CD14-positive monocyte (primary cell): Measurements from ENCODE around the gene ADAM8. TPM values are rescaled to one million over a fixed set of nuclear protein-coding genes. Genes with fewer than 3 reads are reported as not detected.

Experiments used
- DNase-seq, 3 donors: peaks; one replicate each; pipeline ENCODE4 v3.0.0-alpha.2; 2011 to 2022
- H2AFZ ChIP-seq: 2 replicates; pipeline ENCODE4 v1.6.0; 2012; ENCODE audit warnings: mild to moderate bottlenecking, low read depth, low read length, inconsistent platforms; ENCODE audit not compliant: insufficient read depth, poor library complexity, severe bottlenecking
- H3K27ac ChIP-seq, 2 donors: 1 replicate in 1 of 2; 2 replicates in 1 of 2; pipeline ENCODE4 v1.5.1; 2012 to 2013; ENCODE audit warnings: low read length in 2 of 2, control low read depth in 1 of 2, inconsistent platforms in 1 of 2, low read depth in 1 of 2, mild to moderate bottlenecking in 1 of 2
- H3K27me3 ChIP-seq, 2 donors: one replicate each; pipeline versions ENCODE4 v1.6.0 to v1.6.1; 2011 to 2013; ENCODE audit warnings: low read length in 2 of 2; ENCODE audit not compliant: control insufficient read depth in 2 of 2, insufficient read depth in 2 of 2
- H3K36me3 ChIP-seq, 2 donors: replicated peaks in 1 of 2; 1 replicate in 1 of 2; 2 replicates in 1 of 2; pipeline versions ENCODE4 v1.5.1 to v1.6.1; 2012 to 2013; ENCODE audit warnings: low read length in 2 of 2, control low read depth in 1 of 2, inconsistent platforms in 1 of 2, mild to moderate bottlenecking in 1 of 2; ENCODE audit not compliant: insufficient read depth in 2 of 2, control insufficient read depth in 1 of 2
- H3K4me1 ChIP-seq, 2 donors: 1 replicate in 1 of 2; 2 replicates in 1 of 2; pipeline versions ENCODE4 v1.5.1 to v1.6.1; 2012 to 2013; ENCODE audit warnings: low read length in 2 of 2, control low read depth in 1 of 2, inconsistent platforms in 1 of 2, mild to moderate bottlenecking in 1 of 2, moderate library complexity in 1 of 2; ENCODE audit not compliant: insufficient read depth in 2 of 2, control insufficient read depth in 1 of 2
- H3K4me2 ChIP-seq: replicated peaks from 2 replicates; pipeline ENCODE3; 2012; ENCODE audit warnings: low read length, moderate library complexity, mild to moderate bottlenecking; ENCODE audit not compliant: poor library complexity, severe bottlenecking; ENCODE audit errors: extremely low read depth
- H3K4me3 ChIP-seq, 3 experiments: fragments of 200-600 bp in 1 of 3; sonication (generic) in 1 of 3; replicated peaks in 1 of 3; 1 replicate in 2 of 3; 2 replicates in 1 of 3; pipeline ENCODE4 v1.5.1; 2011 to 2013; ENCODE audit warnings: low read length in 3 of 3, mild to moderate bottlenecking in 3 of 3, control low read depth in 2 of 3, low read depth in 2 of 3, inconsistent platforms in 1 of 3, moderate library complexity in 1 of 3
- H3K79me2 ChIP-seq: 2 replicates; pipeline ENCODE4 v1.6.0; 2012; ENCODE audit warnings: mild to moderate bottlenecking, control low read depth, inconsistent platforms, low read length, moderate library complexity; ENCODE audit not compliant: insufficient read depth
- H3K9ac ChIP-seq: 2 replicates; pipeline ENCODE4 v1.6.0; 2017; ENCODE audit warnings: low read length, mild to moderate bottlenecking; ENCODE audit not compliant: insufficient read depth, poor library complexity, severe bottlenecking
- H3K9me3 ChIP-seq, 2 donors: replicated peaks in 1 of 2; 1 replicate in 1 of 2; 2 replicates in 1 of 2; pipeline versions ENCODE4 v1.5.1 to v1.6.1; 2012 to 2013; ENCODE audit warnings: low read length in 2 of 2, control low read depth in 1 of 2; ENCODE audit not compliant: control insufficient read depth in 1 of 2, insufficient read depth in 1 of 2
- H4K20me1 ChIP-seq: 2 replicates; pipeline ENCODE4 v1.6.0; 2012; ENCODE audit warnings: mild to moderate bottlenecking, low read length, control low read depth, moderate library complexity; ENCODE audit not compliant: insufficient read depth
- H3K27ac Mint-ChIP-seq, 7 donors: one replicate each; pipeline ENCODE4 v1.8.0; 2020; ENCODE audit warnings: mild to moderate bottlenecking in 7 of 7, mixed read lengths in 7 of 7, moderate library complexity in 6 of 7, inconsistent platforms in 2 of 7
- H3K27me3 Mint-ChIP-seq, 3 donors: one replicate each; pipeline ENCODE4 v1.8.0; 2021 to 2022; ENCODE audit warnings: low read depth in 3 of 3, mild to moderate bottlenecking in 3 of 3, mixed read lengths in 3 of 3, moderate library complexity in 3 of 3, inconsistent platforms in 1 of 3
- H3K36me3 Mint-ChIP-seq, 2 donors: one replicate each; pipeline ENCODE4 v1.8.0; 2020; ENCODE audit warnings: mixed read lengths in 2 of 2, inconsistent platforms in 1 of 2, mild to moderate bottlenecking in 1 of 2
- H3K4me1 Mint-ChIP-seq: one replicate; pipeline ENCODE4 v1.8.0; 2020; ENCODE audit warnings: mild to moderate bottlenecking, mixed read lengths
- H3K4me3 Mint-ChIP-seq, 2 donors: one replicate each; pipeline ENCODE4 v1.8.0; 2020; ENCODE audit warnings: mild to moderate bottlenecking in 2 of 2, mixed read lengths in 2 of 2, moderate library complexity in 1 of 2
- H3K9me3 Mint-ChIP-seq, 7 donors: one replicate each; pipeline ENCODE4 v1.8.0; 2020 to 2022; ENCODE audit warnings: mixed read lengths in 7 of 7, mild to moderate bottlenecking in 6 of 7, moderate library complexity in 6 of 7, inconsistent platforms in 2 of 7
- WGBS: methylation state at CpG from one replicate; pipeline ENCODE4 v1.1.5; 2013; ENCODE audit warnings: missing lambda C conversion rate; ENCODE audit not compliant: insufficient coverage; 5-methylcytosine and 5-hydroxymethylcytosine counted together
- intact Hi-C, 2 donors: fragments of 100-400 bp; cut with micrococcal nuclease; formaldehyde crosslinking; loops; one replicate each; pipeline versions ENCODE4 v1.15.0 to v1.15.1; 2023
- polyA plus RNA-seq, 3 donors: library from polyadenylated mRNA; depleted of rRNA in 1 of 3; unstranded in 2 of 3; stranded (reverse) in 1 of 3; fragments of 300-500 nt in 2 of 3; fragments of >200 nt in 1 of 3; fragmentation: Illumina TruSeq in 2 of 3; gene quantifications; 1 replicate in 2 of 3; 2 replicates in 1 of 3; pipeline ENCODE4 v1.2.3, GENCODE V29; 2012 to 2021
- TF ChIP-seq, protein P1 (sequence below): fragments of 200-600 bp; IDR thresholded peaks from one replicate; pipeline ENCODE4 v1.8.0; 2022; ENCODE audit warnings: antibody characterized with exemption, mild to moderate bottlenecking

ADAM8 gene
- polyA plus RNA-seq, 3 donors: 32.7 to 228 (median 72.8) TPM

DNA sequence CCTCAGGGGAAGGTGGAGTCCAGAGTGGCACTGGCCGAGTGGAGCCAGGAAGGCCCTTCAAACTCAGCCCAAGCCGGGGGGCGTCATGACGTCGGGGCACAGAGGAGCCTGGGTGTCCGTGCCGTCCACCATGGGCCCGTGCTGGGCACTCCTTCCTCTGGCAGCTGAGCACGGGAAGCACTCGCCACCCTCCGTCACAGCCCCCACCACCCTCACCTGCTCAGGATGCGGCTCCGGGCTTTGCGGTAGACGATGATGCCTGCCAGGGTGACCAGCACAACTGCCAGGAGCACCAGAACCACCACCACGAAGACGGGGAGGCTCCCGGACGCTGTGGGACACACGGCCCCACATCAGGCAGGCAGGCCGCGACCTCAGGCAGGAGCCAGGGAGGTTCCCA, 8.1 kb downstream of the ADAM8 start:
- no peaks in the 10 kb centered on the region for H3K27me3 ChIP-seq
- peaks cover 68% of the 10 kb centered on the region for H4K20me1 ChIP-seq
- peaks cover 22 to 31% of the 10 kb centered on the region in 2 donors for H3K4me1 ChIP-seq
- no peaks in the 10 kb centered on the region for H3K9me3 Mint-ChIP-seq
- no peak overlapping the region for H2AFZ ChIP-seq
- no peak for DNase-seq
- no peak overlapping the region for H3K4me3 ChIP-seq
- no peak overlapping the region for H3K4me3 Mint-ChIP-seq
- H3K27me3 Mint-ChIP-seq: peaks cover 0 to 5% (median 1%) of the 10 kb centered on the region in 3 donors
- H3K4me1 Mint-ChIP-seq: peaks cover 24% of the 10 kb centered on the region
- TF ChIP-seq, protein P1, sequence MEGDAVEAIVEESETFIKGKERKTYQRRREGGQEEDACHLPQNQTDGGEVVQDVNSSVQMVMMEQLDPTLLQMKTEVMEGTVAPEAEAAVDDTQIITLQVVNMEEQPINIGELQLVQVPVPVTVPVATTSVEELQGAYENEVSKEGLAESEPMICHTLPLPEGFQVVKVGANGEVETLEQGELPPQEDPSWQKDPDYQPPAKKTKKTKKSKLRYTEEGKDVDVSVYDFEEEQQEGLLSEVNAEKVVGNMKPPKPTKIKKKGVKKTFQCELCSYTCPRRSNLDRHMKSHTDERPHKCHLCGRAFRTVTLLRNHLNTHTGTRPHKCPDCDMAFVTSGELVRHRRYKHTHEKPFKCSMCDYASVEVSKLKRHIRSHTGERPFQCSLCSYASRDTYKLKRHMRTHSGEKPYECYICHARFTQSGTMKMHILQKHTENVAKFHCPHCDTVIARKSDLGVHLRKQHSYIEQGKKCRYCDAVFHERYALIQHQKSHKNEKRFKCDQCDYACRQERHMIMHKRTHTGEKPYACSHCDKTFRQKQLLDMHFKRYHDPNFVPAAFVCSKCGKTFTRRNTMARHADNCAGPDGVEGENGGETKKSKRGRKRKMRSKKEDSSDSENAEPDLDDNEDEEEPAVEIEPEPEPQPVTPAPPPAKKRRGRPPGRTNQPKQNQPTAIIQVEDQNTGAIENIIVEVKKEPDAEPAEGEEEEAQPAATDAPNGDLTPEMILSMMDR: no peak
- peaks cover 4% of the 10 kb centered on the region for H3K79me2 ChIP-seq
- intact Hi-C loops: no loop called here
- WGBS: 96% methylated on average over 19 of the region's 22 CpGs
- H3K9me3 ChIP-seq: no peaks in the 10 kb centered on the region
- peaks cover 68 to 82% of the 10 kb centered on the region in 2 donors for H3K36me3 ChIP-seq
- H3K9ac ChIP-seq: no peak overlapping the region
- peaks cover 48 to 82% of the 10 kb centered on the region in 2 donors for H3K36me3 Mint-ChIP-seq
- H3K27ac Mint-ChIP-seq: no peak overlapping the region
- no peak overlapping the region for H3K4me2 ChIP-seq
- no peak overlapping the region for H3K27ac ChIP-seq

DNA sequence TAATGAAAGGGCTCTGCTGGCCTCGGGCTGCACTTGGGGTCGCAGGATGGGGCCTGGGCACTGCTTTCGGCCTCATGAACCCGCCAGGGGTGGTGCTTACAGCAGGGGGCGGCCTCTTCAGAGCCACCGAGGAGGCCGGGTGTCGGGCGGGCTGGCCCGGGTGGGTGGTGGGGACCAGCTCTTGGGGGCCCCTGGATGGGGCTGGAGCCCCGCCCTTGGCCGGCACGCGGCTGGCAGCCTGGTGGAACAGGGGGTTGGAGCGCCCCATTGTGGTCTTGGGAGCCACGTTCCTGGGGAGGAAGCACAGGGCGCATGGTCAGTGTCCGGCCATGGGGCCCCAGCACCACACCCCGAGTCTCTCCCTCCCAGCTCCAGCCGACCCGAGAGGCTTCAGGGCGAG, 8.8 kb downstream of the ADAM8 start:
- no peak overlapping the region for H3K27ac ChIP-seq
- H3K36me3 ChIP-seq: peaks cover 65 to 82% of the 10 kb centered on the region in 2 donors
- H3K4me3 ChIP-seq: no peak overlapping the region
- H3K4me2 ChIP-seq: no peak overlapping the region
- WGBS: 95% methylated on average over 21 of the region's 22 CpGs
- H3K4me3 Mint-ChIP-seq: no peak overlapping the region
- no peak overlapping the region for H2AFZ ChIP-seq
- H3K27me3 ChIP-seq: no peaks in the 10 kb centered on the region
- peaks cover 0 to 4% (median 1%) of the 10 kb centered on the region in 3 donors for H3K27me3 Mint-ChIP-seq
- TF ChIP-seq, protein P1: no peak
- H3K4me1 ChIP-seq: peaks cover 29 to 35% of the 10 kb centered on the region in 2 donors
- H4K20me1 ChIP-seq: peaks cover 61% of the 10 kb centered on the region
- peaks cover 1% of the 10 kb centered on the region for H3K79me2 ChIP-seq
- no peak overlapping the region for H3K9ac ChIP-seq
- H3K4me1 Mint-ChIP-seq: peaks cover 31% of the 10 kb centered on the region
- no peaks in the 10 kb centered on the region for H3K9me3 ChIP-seq
- H3K36me3 Mint-ChIP-seq: peaks cover 51 to 85% of the 10 kb centered on the region in 2 donors
- H3K27ac Mint-ChIP-seq: no peak overlapping the region
- intact Hi-C loops: no loop called here
- no peak for DNase-seq
- H3K9me3 Mint-ChIP-seq: no peaks in the 10 kb centered on the region
